Measurements from ENCODE around the gene SLC39A1.

Gene SLC39A1

DNA sequence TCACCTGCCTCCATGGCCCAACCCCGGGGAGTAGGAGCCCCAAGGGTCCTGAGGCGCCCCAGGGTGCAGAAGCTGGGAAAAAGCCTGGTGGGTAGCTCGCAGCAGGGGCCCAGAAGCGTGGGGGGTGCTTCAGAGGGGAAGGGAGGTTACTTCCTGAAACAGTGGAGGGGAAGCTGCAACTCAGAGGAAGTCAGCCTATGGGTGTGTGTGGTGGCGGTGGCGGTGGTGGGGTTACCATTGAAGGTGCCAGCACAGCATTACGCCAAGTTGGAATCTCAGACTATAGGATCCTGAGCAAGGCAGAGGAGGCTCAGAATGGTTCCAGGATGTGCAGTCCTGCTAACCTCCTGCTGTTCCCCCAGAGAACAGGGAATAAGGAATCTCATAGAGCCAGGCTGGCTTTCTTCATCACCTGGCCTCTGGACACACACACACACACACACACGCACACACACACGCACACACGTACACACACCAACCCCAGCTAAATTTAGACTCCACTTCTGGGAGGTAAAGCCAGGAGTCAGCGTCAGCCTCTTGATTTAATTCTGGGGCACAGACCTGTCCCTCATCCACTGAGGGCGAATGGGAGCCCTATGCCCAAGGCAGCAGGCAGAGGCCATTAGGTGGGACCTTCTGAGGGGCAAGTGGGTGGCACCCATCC is 18.1 kb downstream of the SLC39A1 start:
- Histone ChIP-seq H3K4me3 (peak overlapping the region; percentile 87 to 93), H3K27me3 (no peaks in the 10 kb centered on the region), H3K9me3 (no peaks in the 10 kb centered on the region), H3K36me3 (peaks cover 39 to 68% (median 52%) of the 10 kb centered on the region in 3 donors), H3K4me1 (peaks cover 0 to 31% (median 15%) of the 10 kb centered on the region in 4 donors), H3K27ac (peak overlapping the region; percentile 94 to 98)
- peak; percentile 63 to 86 for DNase-seq
- TF ChIP-seq, protein P1, sequence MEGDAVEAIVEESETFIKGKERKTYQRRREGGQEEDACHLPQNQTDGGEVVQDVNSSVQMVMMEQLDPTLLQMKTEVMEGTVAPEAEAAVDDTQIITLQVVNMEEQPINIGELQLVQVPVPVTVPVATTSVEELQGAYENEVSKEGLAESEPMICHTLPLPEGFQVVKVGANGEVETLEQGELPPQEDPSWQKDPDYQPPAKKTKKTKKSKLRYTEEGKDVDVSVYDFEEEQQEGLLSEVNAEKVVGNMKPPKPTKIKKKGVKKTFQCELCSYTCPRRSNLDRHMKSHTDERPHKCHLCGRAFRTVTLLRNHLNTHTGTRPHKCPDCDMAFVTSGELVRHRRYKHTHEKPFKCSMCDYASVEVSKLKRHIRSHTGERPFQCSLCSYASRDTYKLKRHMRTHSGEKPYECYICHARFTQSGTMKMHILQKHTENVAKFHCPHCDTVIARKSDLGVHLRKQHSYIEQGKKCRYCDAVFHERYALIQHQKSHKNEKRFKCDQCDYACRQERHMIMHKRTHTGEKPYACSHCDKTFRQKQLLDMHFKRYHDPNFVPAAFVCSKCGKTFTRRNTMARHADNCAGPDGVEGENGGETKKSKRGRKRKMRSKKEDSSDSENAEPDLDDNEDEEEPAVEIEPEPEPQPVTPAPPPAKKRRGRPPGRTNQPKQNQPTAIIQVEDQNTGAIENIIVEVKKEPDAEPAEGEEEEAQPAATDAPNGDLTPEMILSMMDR (IDR thresholded peaks at IDR 0.05) = no peak
- intact Hi-C loops (cut with DNase I; ENCODE audit: low total_unique reads) = loop anchor here (5.0 to 10.0 kb wide), 2 partner anchors 42 to 270 kb away; partner anchors contain the start of genes ILF2, NPR1 and RAB13

DNA sequence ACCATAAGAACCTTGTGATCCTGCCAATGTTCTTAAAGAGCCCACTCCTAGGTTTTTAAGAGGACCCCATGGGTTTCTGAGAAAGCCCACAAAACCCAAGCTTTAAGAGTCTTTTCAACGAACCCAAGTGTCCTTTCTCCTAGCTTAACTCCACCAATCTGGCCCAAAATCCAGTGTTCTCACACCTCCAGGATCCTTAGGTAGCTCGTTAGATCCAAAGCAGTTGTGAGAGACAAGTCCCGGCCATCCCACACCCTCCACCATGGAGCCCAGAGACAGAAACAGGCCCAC is 18.6 kb downstream of the SLC39A1 start:
- Histone ChIP-seq H3K27ac (peak overlapping the region; percentile 94 to 98), H3K9me3 (no peaks in the 10 kb centered on the region), H3K36me3 (peaks cover 40 to 68% (median 52%) of the 10 kb centered on the region in 3 donors), H3K27me3 (no peaks in the 10 kb centered on the region), H3K4me3 (peak overlapping the region; percentile 87 to 93), H3K4me1 (peaks cover 0 to 31% (median 15%) of the 10 kb centered on the region in 4 donors)
- DNase-seq = no peak
- intact Hi-C loops (cut with DNase I; ENCODE audit: low total_unique reads) = loop anchor here (5.0 to 10.0 kb wide), 2 partner anchors 43 to 270 kb away; partner anchors contain the start of genes ILF2, NPR1 and RAB13
- TF ChIP-seq, protein P1 (IDR thresholded peaks at IDR 0.05) = no peak

DNA sequence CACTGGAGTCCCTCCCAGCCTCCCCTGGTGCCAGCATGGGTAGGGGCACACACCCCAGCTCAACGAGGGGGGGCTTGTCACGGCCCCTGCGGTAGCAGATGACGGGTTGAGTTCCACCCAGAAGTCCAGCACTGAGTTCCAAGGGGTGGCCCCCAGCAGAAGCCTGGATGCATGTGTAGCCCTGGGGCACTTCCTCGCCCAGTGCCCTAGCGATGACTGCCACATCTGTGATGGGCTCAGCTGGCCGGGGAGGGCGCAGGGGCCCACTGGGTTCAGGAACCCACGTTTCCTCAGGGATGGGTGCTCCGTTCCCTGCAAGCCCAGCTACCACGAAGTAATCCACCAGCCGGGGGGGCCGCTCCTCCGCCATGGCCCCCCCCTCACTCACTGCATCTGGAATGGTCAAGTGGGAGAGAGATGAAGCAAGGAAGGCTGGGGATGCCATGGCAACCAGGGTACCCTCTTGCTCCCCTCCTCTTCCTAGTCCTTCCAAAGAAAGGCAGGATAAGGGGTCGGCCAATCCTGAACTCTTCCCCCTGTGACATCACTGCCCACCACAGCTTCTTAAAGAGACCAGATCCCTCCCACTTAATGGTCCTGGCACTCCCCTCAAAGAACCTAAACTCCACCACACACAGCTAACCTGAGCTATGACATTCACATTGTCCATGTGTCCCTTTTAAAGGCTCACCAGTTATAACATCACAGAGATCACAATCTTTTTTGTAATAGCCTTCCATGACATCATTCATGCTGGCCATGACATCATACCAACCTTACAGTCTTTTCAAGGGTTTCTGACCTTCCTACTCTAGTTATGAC is 19.1 kb downstream of the SLC39A1 start:
- TF ChIP-seq, protein P1 (IDR thresholded peaks at IDR 0.05) = no peak
- peaks cover 0 to 31% (median 15%) of the 10 kb centered on the region in 4 donors for H3K4me1 ChIP-seq
- peaks cover 43 to 68% (median 52%) of the 10 kb centered on the region in 3 donors for H3K36me3 ChIP-seq
- H3K4me3 ChIP-seq = peak overlapping the region in 1 of 2 donors; percentile 93
- intact Hi-C loops (cut with DNase I; ENCODE audit: low total_unique reads) = loop anchor here (10.0 kb wide), 1 partner anchor 269 kb away; the partner anchor contains the start of genes ILF2 and NPR1
- no peak for DNase-seq
- no peaks in the 10 kb centered on the region for H3K9me3 ChIP-seq
- no peaks in the 10 kb centered on the region for H3K27me3 ChIP-seq
- peak overlapping the region; percentile 94 to 98 for H3K27ac ChIP-seq

- TF ChIP-seq, protein P1 (IDR thresholded peaks at IDR 0.05) = no peak
Observed at GRCh38 chr1:153942766-153943549, 20.4 kb downstream of the SLC39A1 start.

More at GRCh38 chr1:153942766-153943549, 20.4 kb downstream of the SLC39A1 start:
- Histone ChIP-seq H3K9me3 (no peaks in the 10 kb centered on the region), H3K4me3 (no peak overlapping the region), H3K27ac (no peak overlapping the region), H3K27me3 (no peaks in the 10 kb centered on the region), H3K36me3 (peaks cover 33 to 66% (median 47%) of the 10 kb centered on the region in 3 donors), H3K4me1 (peaks cover 0 to 31% (median 15%) of the 10 kb centered on the region in 4 donors)
- intact Hi-C loops (cut with DNase I; ENCODE audit: low total_unique reads) = loop anchor here (10.0 kb wide), 1 partner anchor 268 kb away; the partner anchor contains the start of genes ILF2 and NPR1
- no peak for DNase-seq
